CD4-positive, alpha-beta T cell treated with Interleukin-15 for 4 hours (primary cell): ENCODE data around the gene SPTB.

Experiments
- DNase-seq: peaks from one replicate; pipeline ENCODE4 v3.0.0-alpha.2; 2020; ENCODE audit warnings: low spot score

Gene SPTB

GRCh38 chr14:64885559-64885958, 5.9 kb upstream of the SPTB start:
- no peak for DNase-seq

DNA sequence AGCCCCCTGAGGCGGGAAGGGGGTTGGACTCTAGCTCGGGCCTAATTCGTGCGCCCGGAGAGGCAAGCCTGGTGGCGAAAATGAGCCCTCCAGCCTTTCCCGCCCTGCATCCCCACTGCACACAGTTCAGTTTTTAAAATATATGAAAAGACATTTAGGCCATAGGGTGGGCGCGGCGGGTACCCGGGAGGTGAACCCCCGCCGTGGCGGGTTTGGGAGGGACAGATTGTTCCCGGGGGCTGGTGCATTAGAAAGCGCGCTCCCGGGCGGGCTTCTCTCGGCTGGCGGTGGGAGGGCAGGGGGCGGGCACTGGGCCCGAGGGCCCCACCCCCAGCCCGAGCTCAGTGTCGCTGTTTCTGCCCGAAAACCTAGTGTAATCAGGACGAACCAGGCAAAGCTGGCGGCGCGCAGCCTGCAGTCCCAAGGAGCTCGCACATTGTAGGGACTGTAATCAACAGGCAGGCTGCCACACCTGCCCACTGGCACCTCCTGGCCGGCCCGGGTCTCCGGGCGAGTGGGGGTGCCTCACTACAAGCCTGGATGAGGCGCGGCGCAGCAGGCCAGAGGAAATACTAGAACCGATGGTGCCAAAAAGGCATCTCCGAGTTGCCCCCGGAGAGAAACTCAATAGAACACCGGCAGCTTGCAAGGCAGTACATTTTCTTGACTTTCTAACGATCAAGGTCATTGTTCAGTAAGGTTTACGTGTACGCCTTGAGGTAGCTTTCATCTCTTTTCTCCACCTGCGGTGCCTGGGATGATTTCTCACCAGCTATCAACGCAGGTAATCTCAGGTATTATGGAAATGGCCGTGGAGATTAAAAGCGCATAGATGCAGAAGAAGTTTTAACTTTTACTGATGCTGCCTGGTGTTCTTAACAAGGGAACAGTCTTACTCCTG, 764 bp upstream of the SPTB start:
- DNase-seq = peak; percentile 40

GRCh38 chr14:64878837-64879634, 671 bp downstream of the SPTB start:
- no peak for DNase-seq

DNA sequence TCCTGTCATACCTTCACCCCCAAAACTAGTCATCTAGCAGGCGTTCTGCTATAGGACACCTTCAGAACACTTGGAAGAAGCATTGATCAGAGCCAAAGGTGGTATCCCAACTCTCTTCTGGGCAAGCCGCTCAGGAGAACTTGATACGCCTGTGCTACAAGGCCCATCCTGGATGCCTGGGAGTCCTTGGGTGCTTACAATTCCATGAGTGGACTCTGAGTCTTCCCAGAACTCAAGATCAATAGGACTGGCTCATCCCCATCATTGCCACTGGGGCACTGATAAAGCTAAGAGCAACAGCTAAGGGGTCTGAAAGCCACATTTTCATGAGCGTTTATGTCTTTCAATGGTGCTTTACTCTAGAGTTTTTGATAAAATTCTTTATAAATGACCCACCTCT, 1.9 kb downstream of the SPTB start:
- DNase-seq = no peak

GRCh38 chr14:64875350-64875749, 4.4 kb downstream of the SPTB start:
- DNase-seq = no peak

- DNase-seq = no peak
Observed at GRCh38 chr14:64873506-64874219, 6.0 kb downstream of the SPTB start.

DNA sequence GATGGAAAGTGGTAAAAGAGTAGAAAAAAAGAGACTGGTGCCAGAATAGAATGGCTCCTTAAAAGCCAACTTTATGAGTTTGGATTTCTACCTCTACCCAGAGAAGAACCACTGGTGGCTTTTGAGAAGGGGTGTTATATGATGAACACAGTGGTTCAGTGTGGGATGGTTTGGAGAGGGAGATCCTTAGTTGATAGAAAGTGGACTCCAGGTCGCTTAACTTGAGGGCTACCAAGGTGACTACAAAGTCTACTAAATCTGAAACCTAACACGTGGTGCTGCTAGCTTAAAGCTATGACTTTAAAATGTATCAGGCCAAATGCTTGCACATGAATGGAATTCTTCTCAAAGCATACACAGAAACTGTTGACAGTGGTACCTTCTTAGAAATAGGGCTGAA, 8.4 kb downstream of the SPTB start:
- no peak for DNase-seq

GRCh38 chr14:64870160-64870559, 9.5 kb downstream of the SPTB start:
- no peak for DNase-seq

GRCh38 chr14:64868841-64869240, 10.9 kb downstream of the SPTB start:
- DNase-seq = no peak

GRCh38 chr14:64868379-64868778, 11.3 kb downstream of the SPTB start:
- no peak for DNase-seq

GRCh38 chr14:64867182-64867581, 12.5 kb downstream of the SPTB start:
- no peak for DNase-seq

DNA sequence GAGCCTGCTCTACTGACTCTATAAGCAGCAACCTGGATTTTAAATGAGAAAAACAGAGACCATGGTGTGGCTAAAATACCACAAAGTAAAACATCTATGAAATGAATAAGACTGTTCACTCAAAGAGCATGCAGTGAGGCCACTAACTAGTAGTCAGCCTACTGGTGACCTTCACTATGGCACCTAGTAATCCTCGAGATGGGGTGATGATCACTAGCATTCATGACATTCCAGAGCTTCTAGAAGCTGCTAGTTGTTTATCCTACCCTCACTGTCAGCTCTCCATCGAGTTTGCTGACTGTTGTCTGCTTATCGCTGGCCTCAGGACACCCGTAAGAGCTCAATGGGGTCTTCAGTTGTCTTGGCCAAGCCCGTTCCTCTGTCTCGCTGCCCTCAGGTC, 13.7 kb downstream of the SPTB start:
- no peak for DNase-seq

- DNase-seq = no peak
Observed at GRCh38 chr14:64865109-64865508, 14.6 kb downstream of the SPTB start.

DNA sequence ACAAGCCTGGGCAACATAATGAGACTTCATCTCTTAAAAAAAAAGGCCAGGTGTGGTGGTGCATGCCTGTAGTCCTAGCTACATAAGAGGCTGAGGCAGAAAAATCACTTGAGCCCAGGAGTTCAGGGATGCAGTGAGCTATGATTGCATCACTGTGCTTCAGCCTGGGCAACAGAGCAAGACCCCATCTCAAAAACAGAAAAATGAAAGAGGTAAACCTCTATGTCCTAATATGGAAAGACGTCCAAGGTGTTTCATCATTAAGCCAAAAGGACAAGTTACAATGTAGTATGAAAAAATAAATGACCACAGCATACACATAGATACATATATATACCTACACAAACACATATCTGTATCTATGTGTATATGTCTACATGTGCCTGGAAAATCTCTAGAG, 15.4 kb downstream of the SPTB start:
- no peak for DNase-seq

GRCh38 chr14:64861916-64862315, 17.8 kb downstream of the SPTB start:
- DNase-seq = no peak

GRCh38 chr14:64860039-64860438, 19.7 kb downstream of the SPTB start:
- no peak for DNase-seq

GRCh38 chr14:64857979-64858744, 21.5 kb downstream of the SPTB start:
- no peak for DNase-seq

GRCh38 chr14:64856529-64857445, 22.9 kb downstream of the SPTB start:
- no peak for DNase-seq

GRCh38 chr14:64855721-64856528, 23.8 kb downstream of the SPTB start:
- DNase-seq = no peak
